GM11168 (cell line): ENCODE results near the gene RTL1.

Experiments
- in situ Hi-C: fragments of 300-500 bp; cut with MboI; formaldehyde crosslinking; loops from one replicate; pipeline ENCODE4 v1.12.0; 2022; ENCODE audit warnings: low sequenced_read_pairs; ENCODE audit not compliant: unreplicated experiment

Gene RTL1

GRCh38 chr14:100898935-100899883 lies 4.3 kb downstream of the RTL1 start:
- in situ Hi-C loops, result no loop called here

GRCh38 chr14:100898465-100898864 lies 5.1 kb downstream of the RTL1 start:
- in situ Hi-C loops, result no loop called here

GRCh38 chr14:100896369-100897060 lies 7.0 kb downstream of the RTL1 start:
- in situ Hi-C loops, result no loop called here

- in situ Hi-C loops, result no loop called here
These were observed 8.1 kb downstream of the RTL1 start for GRCh38 chr14:100895411-100895810.

- in situ Hi-C loops, result no loop called here
These were observed 9.1 kb downstream of the RTL1 start for GRCh38 chr14:100894416-100894815.

- in situ Hi-C loops, result no loop called here
These were observed 9.8 kb downstream of the RTL1 start for GRCh38 chr14:100893760-100894159.

- in situ Hi-C loops, result no loop called here
These were observed 10.3 kb downstream of the RTL1 start for GRCh38 chr14:100893228-100893601.

GRCh38 chr14:100892496-100893227 lies 10.9 kb downstream of the RTL1 start:
- in situ Hi-C loops, result no loop called here

GRCh38 chr14:100891501-100892445 lies 11.7 kb downstream of the RTL1 start:
- in situ Hi-C loops, result no loop called here

- in situ Hi-C loops, result no loop called here
These were observed 12.5 kb downstream of the RTL1 start for GRCh38 chr14:100891051-100891450.

GRCh38 chr14:100890061-100890850 lies 13.3 kb downstream of the RTL1 start:
- in situ Hi-C loops, result no loop called here

GRCh38 chr14:100889641-100890040 lies 13.9 kb downstream of the RTL1 start:
- in situ Hi-C loops, result no loop called here

GRCh38 chr14:100888789-100889315 lies 14.7 kb downstream of the RTL1 start:
- in situ Hi-C loops, result no loop called here

- in situ Hi-C loops, result no loop called here
These were observed 15.7 kb downstream of the RTL1 start for GRCh38 chr14:100887728-100888335.

GRCh38 chr14:100885617-100886016 lies 17.9 kb downstream of the RTL1 start:
- in situ Hi-C loops, result no loop called here

GRCh38 chr14:100885196-100885595 lies 18.3 kb downstream of the RTL1 start:
- in situ Hi-C loops, result no loop called here

- in situ Hi-C loops, result no loop called here
These were observed 19.1 kb downstream of the RTL1 start for GRCh38 chr14:100884456-100884855.

- in situ Hi-C loops, result no loop called here
These were observed 19.8 kb downstream of the RTL1 start for GRCh38 chr14:100883789-100884101.
